ENCODE measurements around the gene LONP1.
"Not testable (repeated sequence)": the region's sequence is repeated elsewhere in the genome, so short reads cannot be mapped to it uniquely, and the experiment has no call there.

Gene LONP1

DNA sequence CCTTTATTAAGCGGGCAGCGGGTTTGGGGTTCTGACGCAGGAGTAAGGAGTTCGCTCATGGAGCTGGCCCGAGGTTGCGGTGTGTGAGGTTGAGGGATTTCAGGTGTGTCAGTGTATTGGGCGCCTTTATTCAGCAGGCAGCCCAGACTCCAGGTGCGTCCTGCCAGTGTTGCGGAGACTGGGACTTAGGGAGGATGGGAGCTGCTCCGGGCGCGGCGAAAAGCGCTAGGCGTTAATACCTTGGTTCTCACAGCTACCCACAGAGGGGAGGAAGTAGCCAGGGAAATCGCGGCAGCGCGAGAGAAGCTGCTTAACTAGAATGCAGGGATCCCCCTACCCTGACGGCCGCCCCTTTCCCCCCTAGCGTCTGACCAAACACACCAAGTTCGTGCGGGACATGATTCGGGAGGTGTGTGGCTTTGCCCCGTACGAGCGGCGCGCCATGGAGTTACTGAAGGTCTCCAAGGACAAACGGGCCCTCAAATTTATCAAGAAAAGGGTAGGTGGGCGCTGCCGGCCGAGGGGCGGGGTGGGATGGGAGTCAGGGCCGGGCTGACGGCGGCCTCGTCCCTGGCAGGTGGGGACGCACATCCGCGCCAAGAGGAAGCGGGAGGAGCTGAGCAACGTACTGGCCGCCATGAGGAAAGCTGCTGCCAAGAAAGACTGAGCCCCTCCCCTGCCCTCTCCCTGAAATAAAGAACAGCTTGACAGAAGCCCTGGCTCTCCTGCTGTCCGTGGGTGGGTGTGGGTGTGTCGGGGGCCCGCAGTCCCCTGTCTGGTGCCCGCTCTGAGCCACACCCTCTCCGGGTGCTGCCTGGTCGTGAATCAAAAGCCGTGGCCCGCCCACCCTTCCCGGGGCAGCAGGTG is 28.8 kb downstream of the LONP1 start:
- Histone ChIP-seq H3K4me3 (ENCODE audit: insufficient read length, low read depth) (peak overlapping the region; percentile 100), H3K9me3 (ENCODE audit: insufficient read depth, low read length) (no peaks in the 10 kb centered on the region), H3K27me3 (ENCODE audit: insufficient read depth, insufficient read length) (no peaks in the 10 kb centered on the region), H3K36me3 (ENCODE audit: insufficient read depth, insufficient read length, low read length) (peaks cover 60% of the 10 kb centered on the region), H3K9ac (ENCODE audit: insufficient read length, low read depth) (peak overlapping the region; percentile 99), H3K4me1 (ENCODE audit: insufficient read depth, insufficient read length) (peaks cover 27% of the 10 kb centered on the region)
- TF ChIP-seq YY1 (IDR thresholded peaks at IDR 0.05; ENCODE audit: insufficient read depth, insufficient read length) (peak; percentile 29), SUZ12 (IDR thresholded peaks at IDR 0.05; ENCODE audit: extremely low read depth, insufficient read depth, insufficient read length) (no peak), ZNF274 (IDR thresholded peaks at IDR 0.05; ENCODE audit: low read depth, low read length) (no peak)
- no peak for DNase-seq (ENCODE audit: low read depth, low spot score)

DNA sequence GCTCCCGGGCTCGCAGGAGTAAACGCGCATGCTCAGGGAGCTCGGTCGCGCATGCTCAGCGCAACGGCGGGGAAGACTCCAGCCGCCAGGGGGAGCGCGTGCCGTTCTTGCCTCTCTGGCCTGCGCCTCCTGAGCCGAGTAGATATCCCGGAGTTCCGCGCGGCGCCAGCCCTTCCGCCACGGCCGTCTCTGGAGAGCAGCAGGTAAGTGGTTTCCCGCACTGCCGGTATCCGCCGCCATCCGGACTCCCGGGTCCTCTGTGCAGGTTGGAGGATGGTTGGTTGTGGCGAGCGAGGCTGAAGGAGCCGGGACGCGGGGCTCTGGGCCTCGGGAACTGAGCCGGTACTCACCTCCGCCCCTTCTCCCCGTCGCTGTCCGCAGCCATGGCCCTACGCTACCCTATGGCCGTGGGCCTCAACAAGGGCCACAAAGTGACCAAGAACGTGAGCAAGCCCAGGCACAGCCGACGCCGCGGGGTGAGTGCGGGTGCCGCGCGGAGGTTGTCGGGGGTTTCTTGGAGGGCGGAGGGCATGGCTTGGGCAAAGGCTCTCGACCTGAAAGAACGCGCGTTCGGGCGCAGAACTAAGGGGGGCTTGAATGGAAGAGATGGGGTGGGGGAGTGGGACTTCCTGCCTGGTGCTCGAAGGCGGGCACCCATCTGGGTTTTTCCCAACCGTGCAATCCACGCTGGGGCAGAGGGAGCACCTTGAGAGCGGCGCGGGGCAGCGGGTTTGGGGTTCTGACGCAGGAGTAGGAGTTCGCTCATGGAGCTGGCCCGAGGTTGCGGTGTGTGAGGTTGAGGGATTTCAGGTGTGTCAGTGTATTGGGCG is 29.6 kb downstream of the LONP1 start, which contains the start of gene RPL36:
RPL36 (plus strand) TSS at position 171 of the 830 bp plus-strand sequence; CDS start at position 384, 213 bp downstream.
- peak; percentile 7 for TF ChIP-seq YY1 (IDR thresholded peaks at IDR 0.05; ENCODE audit: insufficient read depth, insufficient read length)
- TF ChIP-seq SUZ12 (IDR thresholded peaks at IDR 0.05; ENCODE audit: extremely low read depth, insufficient read depth, insufficient read length): no peak
- no peak for TF ChIP-seq ZNF274 (IDR thresholded peaks at IDR 0.05; ENCODE audit: low read depth, low read length)
- Histone ChIP-seq H3K9me3 (ENCODE audit: insufficient read depth, low read length) (no peaks in the 10 kb centered on the region), H3K4me3 (ENCODE audit: insufficient read length, low read depth) (peak within 1 kb of the TSS; percentile 100), H3K27me3 (ENCODE audit: insufficient read depth, insufficient read length) (no peaks in the 10 kb centered on the region), H3K9ac (ENCODE audit: insufficient read length, low read depth) (peak within 1 kb of the TSS; percentile 99), H3K4me1 (ENCODE audit: insufficient read depth, insufficient read length) (peaks cover 29% of the 10 kb centered on the region), H3K36me3 (ENCODE audit: insufficient read depth, insufficient read length, low read length) (peaks cover 51% of the 10 kb centered on the region)
- DNase-seq (ENCODE audit: low read depth, low spot score): peak; percentile 96

DNA sequence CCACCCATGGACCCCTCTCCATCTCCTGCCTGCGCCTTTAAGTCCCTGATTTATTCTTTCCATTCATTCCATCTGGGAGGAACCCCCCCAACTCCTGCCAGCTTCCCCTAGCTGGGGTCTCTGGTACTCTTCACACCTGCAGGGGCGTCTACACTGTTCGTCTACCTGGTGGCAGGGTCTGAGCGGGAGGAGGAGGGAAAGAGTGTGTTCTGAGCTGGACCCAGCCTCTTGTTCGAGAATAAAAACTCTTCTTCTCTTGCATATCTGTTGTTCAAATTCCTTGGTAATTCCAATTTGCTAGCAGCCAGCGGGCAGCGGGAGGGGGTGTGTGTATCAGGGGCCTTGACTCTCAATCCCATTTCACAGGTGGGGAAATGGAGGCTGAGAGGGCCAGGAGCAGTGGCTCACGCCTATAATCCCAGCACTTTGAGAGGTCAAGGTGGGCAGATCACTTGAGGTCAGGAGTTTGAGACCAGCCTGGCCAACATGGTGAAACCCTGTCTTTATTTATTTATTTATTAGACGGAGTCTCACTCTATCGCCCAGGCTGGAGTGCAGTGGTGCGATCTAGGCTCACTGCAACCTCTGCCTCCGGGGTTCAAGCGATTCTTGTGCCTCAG is 31.6 kb downstream of the LONP1 start:
- H3K9me3 ChIP-seq (ENCODE audit: insufficient read depth, low read length); H3K4me3 ChIP-seq (ENCODE audit: insufficient read length, low read depth); H3K27me3 ChIP-seq (ENCODE audit: insufficient read depth, insufficient read length); H3K9ac ChIP-seq (ENCODE audit: insufficient read length, low read depth); DNase-seq (ENCODE audit: low read depth, low spot score): not testable (repeated sequence)
- peaks cover 24% of the 10 kb centered on the region for H3K4me1 ChIP-seq (ENCODE audit: insufficient read depth, insufficient read length)
- peaks cover 32% of the 10 kb centered on the region for H3K36me3 ChIP-seq (ENCODE audit: insufficient read depth, insufficient read length, low read length)

- H3K4me1 ChIP-seq (ENCODE audit: insufficient read depth, insufficient read length): peaks cover 19% of the 10 kb centered on the region
- TF ChIP-seq ZNF274 (IDR thresholded peaks at IDR 0.05; ENCODE audit: low read depth, low read length) (no peak), SUZ12 (IDR thresholded peaks at IDR 0.05; ENCODE audit: extremely low read depth, insufficient read depth, insufficient read length) (no peak), YY1 (IDR thresholded peaks at IDR 0.05; ENCODE audit: insufficient read depth, insufficient read length) (no peak)
- H3K4me3 ChIP-seq (ENCODE audit: insufficient read length, low read depth): peak overlapping the region; percentile 39
- DNase-seq (ENCODE audit: low read depth, low spot score): no peak
- peak overlapping the region; percentile 80 for H3K9ac ChIP-seq (ENCODE audit: insufficient read length, low read depth)
- H3K36me3 ChIP-seq (ENCODE audit: insufficient read depth, insufficient read length, low read length): peaks cover 24% of the 10 kb centered on the region
- no peaks in the 10 kb centered on the region for H3K9me3 ChIP-seq (ENCODE audit: insufficient read depth, low read length)
- H3K27me3 ChIP-seq (ENCODE audit: insufficient read depth, insufficient read length): no peaks in the 10 kb centered on the region
Measured at GRCh38 chr19:5687360-5688198, 32.4 kb downstream of the LONP1 start.

- Histone ChIP-seq H3K4me3 (ENCODE audit: insufficient read length, low read depth) (peak overlapping the region; percentile 63), H3K9me3 (ENCODE audit: insufficient read depth, low read length) (no peaks in the 10 kb centered on the region), H3K27me3 (ENCODE audit: insufficient read depth, insufficient read length) (no peaks in the 10 kb centered on the region), H3K36me3 (ENCODE audit: insufficient read depth, insufficient read length, low read length) (peaks cover 16% of the 10 kb centered on the region), H3K4me1 (ENCODE audit: insufficient read depth, insufficient read length) (peaks cover 14% of the 10 kb centered on the region), H3K9ac (ENCODE audit: insufficient read length, low read depth) (peak overlapping the region; percentile 80)
- no peak for TF ChIP-seq ZNF274 (IDR thresholded peaks at IDR 0.05; ENCODE audit: low read depth, low read length)
- no peak for TF ChIP-seq YY1 (IDR thresholded peaks at IDR 0.05; ENCODE audit: insufficient read depth, insufficient read length)
- TF ChIP-seq SUZ12 (IDR thresholded peaks at IDR 0.05; ENCODE audit: extremely low read depth, insufficient read depth, insufficient read length): no peak
- peak; percentile 95 for DNase-seq (ENCODE audit: low read depth, low spot score)
Measured at GRCh38 chr19:5686647-5687359, 33.1 kb downstream of the LONP1 start.

DNA sequence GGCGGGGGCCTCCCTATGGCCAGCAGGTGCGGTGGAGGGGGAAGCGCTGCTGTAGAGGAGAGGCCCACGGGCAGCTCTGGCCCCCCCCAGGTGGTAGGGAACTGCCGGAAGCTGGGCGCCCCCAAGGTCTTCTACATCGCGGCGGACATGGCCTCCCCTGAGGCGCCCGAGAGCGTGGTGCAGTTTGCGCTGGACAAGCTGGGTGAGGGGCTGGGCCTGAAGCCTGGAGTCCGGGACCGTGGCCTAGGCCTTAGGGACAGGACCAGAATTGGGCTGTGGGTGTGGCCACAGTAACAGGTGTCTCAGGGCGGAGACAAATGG is 33.7 kb downstream of the LONP1 start:
- Histone ChIP-seq H3K36me3 (ENCODE audit: insufficient read depth, insufficient read length, low read length) (peaks cover 11% of the 10 kb centered on the region), H3K27me3 (ENCODE audit: insufficient read depth, insufficient read length) (no peaks in the 10 kb centered on the region), H3K9me3 (ENCODE audit: insufficient read depth, low read length) (no peaks in the 10 kb centered on the region), H3K4me1 (ENCODE audit: insufficient read depth, insufficient read length) (peaks cover 15% of the 10 kb centered on the region), H3K4me3 (ENCODE audit: insufficient read length, low read depth) (peak overlapping the region; percentile 63), H3K9ac (ENCODE audit: insufficient read length, low read depth) (no peak overlapping the region)
- DNase-seq (ENCODE audit: low read depth, low spot score): no peak
- TF ChIP-seq YY1 (IDR thresholded peaks at IDR 0.05; ENCODE audit: insufficient read depth, insufficient read length) (no peak), SUZ12 (IDR thresholded peaks at IDR 0.05; ENCODE audit: extremely low read depth, insufficient read depth, insufficient read length) (no peak), ZNF274 (IDR thresholded peaks at IDR 0.05; ENCODE audit: low read depth, low read length) (no peak)
